SW 1271 (cell line): ENCODE data around the gene ANAPC5.
"Not testable (repeated sequence)": the region's sequence is repeated elsewhere in the genome, so short reads cannot be mapped to it uniquely, and the experiment has no call there.

Experiments used
- DNase-seq, 2 experiments: peaks; one replicate each; lab custom pipeline; 2025; lab: John Stamatoyannopoulos, UW

The ANAPC5 gene

DNA sequence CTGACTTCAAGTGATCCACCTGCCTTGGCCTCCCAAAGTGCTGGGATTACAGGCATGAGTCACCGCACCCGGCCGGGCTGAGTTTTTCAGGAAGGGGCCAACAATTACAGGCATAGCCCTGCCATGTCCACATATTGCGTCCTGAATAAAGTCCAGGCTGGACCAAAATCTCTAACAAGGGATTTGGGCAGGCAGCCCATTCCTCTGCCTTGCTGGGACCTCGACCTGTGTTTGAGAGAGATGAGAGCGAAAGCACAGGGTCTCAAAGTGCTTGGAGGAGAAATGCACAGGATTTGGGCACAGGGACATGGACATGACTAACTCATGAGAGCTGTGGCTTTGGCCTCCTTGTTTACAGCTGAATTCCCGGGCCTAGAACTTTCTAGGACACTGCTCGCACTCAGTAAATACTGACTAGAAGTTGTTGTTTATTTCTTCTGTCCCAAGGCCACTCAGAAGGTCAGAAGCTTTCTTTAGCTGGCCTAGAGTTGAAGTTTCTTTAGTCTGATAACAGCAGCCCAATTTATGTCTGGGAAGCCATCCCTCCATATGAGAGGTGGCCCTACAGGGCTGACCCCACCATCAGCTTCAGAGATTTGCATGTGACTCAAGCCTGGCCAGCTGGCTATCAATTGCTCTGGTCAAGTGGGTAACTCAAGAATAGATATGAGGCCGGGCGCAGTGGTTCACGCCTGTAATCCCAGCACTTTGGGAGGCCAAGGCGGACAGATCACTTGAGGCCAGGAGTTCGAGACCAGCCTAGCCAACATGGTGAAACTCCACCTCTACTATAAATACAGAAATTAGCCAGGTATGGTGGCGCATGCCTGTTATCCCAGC is 67.4 kb downstream of the ANAPC5 start:
- no peak for DNase-seq

- DNase-seq: no peak
These were observed 68.4 kb downstream of the ANAPC5 start for GRCh38 chr12:121283841-121284240.

- DNase-seq: no peak
These were observed 68.8 kb downstream of the ANAPC5 start for GRCh38 chr12:121283388-121283787.

DNA sequence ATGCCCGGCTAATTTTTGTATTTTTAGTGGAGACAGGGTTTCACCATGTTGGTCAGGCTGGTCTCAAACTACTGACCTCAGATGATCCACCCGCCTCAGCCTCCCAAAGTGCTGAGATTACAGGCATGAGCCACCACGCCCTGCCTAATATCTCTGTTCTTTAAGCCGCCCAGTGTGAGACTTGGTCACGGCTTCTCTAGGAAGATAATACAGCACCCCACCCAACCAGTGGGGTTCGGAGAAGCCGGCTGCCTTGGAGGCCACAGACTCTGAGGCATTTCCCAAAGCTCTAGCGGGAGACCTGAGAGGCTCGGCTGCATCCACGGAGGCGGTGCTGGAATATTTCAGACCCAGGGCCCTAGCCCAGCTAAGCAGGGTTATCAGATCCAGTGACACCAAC is 69.3 kb downstream of the ANAPC5 start:
- not testable (repeated sequence) for DNase-seq

DNA sequence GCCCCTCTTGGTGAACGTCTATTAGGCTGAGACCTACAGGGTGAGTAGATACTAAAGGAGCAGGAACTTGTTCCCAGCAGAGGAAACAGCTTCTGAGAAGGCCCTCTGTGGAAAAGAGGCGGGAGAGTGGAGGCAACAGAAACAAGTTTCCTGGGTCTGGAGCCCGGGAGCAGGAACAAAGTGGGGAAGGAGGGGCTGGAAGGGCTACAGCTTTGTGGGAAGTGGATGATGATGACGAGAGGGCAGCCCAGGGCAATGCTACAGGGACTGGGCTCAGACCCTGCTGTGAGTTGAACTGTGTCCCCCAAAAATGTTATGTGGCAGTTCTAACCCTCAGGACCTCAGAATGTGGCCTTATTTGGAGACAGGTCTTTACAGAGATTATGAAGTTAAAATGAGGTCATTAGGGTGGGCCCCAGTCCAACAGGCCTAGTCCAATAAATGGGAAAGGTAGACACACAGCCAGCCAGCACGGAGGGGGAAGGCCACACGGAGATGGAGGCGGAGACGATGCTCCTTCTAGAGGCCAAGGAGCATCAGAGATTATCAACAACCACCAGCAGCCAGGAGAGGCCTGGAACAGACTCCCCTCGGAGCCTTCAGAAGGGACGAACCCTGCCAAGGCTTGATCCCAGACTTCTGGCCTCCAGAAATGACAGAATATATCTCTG is 70.0 kb downstream of the ANAPC5 start:
- DNase-seq: no peak

DNA sequence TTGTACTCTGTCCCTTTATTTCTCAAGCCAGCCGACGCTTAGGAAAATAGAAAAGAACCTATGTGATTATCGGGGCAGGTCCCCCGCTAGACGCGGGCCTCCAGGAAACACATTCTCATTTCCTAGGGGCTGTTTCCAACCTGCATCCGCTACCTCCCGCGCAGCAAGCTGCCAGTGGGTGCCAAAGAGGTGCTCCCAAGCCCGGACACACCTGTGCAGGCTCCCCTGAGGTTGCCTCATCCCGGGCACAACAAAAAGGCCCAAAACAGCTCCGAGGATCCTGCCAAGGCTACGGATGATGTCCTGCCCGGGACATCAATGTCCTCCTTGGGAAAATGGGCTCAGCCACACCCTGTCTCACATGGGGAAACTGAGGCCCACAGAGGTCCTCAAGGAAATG is 71.1 kb downstream of the ANAPC5 start:
- not testable (repeated sequence) for DNase-seq

DNA sequence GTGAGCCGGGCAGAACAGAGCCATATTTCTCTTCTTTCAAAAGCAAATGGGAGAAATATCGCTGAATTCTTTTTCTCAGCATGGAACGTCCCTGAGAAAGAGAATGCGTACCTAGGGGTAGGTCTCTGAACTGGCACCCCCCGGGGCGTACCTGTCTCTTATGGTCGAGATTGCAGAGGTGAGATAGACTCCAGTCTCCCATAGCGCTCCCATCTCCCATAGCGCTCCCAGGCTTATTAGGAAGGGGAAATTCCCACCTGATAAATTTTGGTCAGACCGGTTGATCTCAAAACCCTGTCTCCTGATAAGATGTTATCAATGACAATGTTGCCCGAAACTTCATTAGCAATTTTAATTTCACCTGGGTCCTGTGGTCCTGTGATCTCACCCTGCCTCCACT is 71.7 kb downstream of the ANAPC5 start:
- not testable (repeated sequence) for DNase-seq

- DNase-seq: no peak
These were observed 72.7 kb downstream of the ANAPC5 start for GRCh38 chr12:121279507-121279915.

GRCh38 chr12:121279071-121279375 is 73.2 kb downstream of the ANAPC5 start:
- DNase-seq: no peak

GRCh38 chr12:121278169-121279070 is 73.8 kb downstream of the ANAPC5 start:
- no peak for DNase-seq

GRCh38 chr12:121277374-121277759 is 74.8 kb downstream of the ANAPC5 start:
- no peak for DNase-seq

DNA sequence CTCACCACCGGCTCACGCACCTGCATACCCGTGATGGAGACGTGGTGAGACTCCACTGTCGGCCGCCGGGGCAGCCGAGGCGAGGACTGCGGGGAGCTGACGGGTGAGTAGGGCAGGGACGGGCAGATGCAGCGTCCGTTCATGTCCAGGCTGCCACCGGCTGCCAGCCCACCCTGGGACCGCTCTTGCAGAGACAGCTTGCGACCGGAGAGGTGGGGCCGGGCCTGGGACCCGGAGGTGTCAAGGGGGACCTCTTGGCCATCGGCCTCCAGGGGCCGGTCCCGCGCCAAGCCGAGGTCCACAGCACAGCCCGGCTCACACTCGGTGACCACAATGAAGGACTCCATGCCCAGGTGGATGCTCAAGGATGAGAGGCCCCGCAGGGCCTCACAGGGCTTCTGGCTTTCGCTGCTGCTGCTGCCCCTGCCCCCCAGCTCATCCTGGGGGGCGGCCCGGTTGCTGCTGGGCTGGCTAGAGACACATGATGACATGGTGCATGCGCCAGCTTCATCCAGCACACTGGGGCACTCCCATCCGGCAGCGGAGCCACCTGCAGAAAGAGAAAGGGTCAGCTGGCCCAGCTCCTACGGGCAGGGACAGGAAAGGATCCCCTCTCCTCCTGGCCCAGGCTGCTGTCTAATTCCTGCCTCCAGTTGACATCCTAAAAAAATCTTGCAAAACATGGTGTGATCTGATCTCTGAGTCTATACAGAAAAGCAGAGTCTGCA is 78.0 kb downstream of the ANAPC5 start:
- no peak for DNase-seq

GRCh38 chr12:121273364-121273896 is 78.8 kb downstream of the ANAPC5 start:
- no peak for DNase-seq

GRCh38 chr12:121267822-121268221 is 84.4 kb downstream of the ANAPC5 start:
- no peak for DNase-seq

DNA sequence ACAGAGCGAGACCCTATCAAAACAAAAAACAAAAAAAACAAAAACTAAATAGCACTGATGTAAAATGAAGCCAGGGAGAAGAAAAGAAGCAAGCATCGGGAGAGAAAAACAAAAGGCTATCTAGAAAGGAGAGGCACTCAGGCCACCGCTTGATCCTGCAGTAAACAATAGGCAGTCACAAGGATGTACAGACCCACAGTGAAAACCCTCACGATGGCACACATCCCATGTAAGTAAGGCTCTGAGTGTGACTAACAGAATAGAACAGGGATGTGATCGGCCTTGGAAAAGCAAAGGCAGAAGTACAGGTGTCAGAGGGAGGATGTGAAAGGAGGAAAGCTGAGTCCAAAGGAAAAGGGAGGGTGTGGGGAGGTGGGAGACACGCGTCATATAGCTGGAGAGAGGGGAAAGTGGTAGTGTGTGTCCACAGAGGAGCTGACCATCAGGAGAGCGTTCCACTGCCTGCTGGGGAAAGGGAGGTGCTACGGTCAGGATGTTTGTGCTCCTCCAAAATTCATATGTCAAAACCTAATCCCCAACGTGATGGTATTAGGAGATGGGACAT is 87.2 kb downstream of the ANAPC5 start:
- DNase-seq: no peak

- DNase-seq: no peak
These were observed 88.1 kb downstream of the ANAPC5 start for GRCh38 chr12:121264135-121264534.

GRCh38 chr12:121263206-121263935 is 88.8 kb downstream of the ANAPC5 start:
- no peak for DNase-seq

GRCh38 chr12:121261398-121261797 is 90.8 kb downstream of the ANAPC5 start:
- no peak for DNase-seq

GRCh38 chr12:121260091-121260490 is 92.1 kb downstream of the ANAPC5 start:
- DNase-seq: no peak

- DNase-seq: no peak
These were observed 93.1 kb downstream of the ANAPC5 start for GRCh38 chr12:121259074-121259473.
